Activated T-helper 1 cell treated with anti-CD3 and anti-CD28 coated beads, Interleukin-12 subunit alpha, Interleukin-12 subunit beta, Interleukin-2, Interleukin-4 antibody, amounts not matched to agents 30 ng/mL and 10 ng/mL and 1 ng/mL, durations not matched to agents 14 hours and 24 hours and 36 hours (primary cell): ENCODE data around the gene AUNIP. TPM values are rescaled to one million over a fixed set of nuclear protein-coding genes. Genes with fewer than 3 reads are reported as not detected.
"Not testable (repeated sequence)": the region's sequence is repeated elsewhere in the genome, so short reads cannot be mapped to it uniquely, and the experiment has no call there.

Experiments
- DNase-seq: peaks from one replicate; pipeline ENCODE4 v3.0.0; 2021; ENCODE audit warnings: low spot score
- H3K27ac Mint-ChIP-seq: one replicate; pipeline ENCODE4 v1.8.0; 2021; ENCODE audit warnings: mild to moderate bottlenecking, mixed read lengths
- H3K27me3 Mint-ChIP-seq: one replicate; pipeline ENCODE4 v1.8.0; 2022; ENCODE audit warnings: mild to moderate bottlenecking, moderate library complexity, mixed read lengths; ENCODE audit not compliant: insufficient read depth
- H3K36me3 Mint-ChIP-seq: one replicate; pipeline ENCODE4 v1.8.0; 2021; ENCODE audit warnings: low read depth, mixed read lengths
- H3K4me1 Mint-ChIP-seq: one replicate; pipeline ENCODE4 v1.8.0; 2021; ENCODE audit warnings: low read depth, mixed read lengths
- H3K4me3 Mint-ChIP-seq: one replicate; pipeline ENCODE4 v1.8.0; 2021; ENCODE audit warnings: mild to moderate bottlenecking, moderate library complexity, mixed read lengths
- H3K9me3 Mint-ChIP-seq: one replicate; pipeline ENCODE4 v1.8.0; 2021; ENCODE audit warnings: mixed read lengths
- intact Hi-C: fragments of 100-400 bp; cut with micrococcal nuclease; formaldehyde crosslinking; loops from one replicate; pipeline ENCODE4 v1.15.1; 2024
- total RNA-seq: library from RNA; stranded (reverse); gene quantifications from 2 replicates; pipeline ENCODE4 v1.2.3, GENCODE V29; 2022

The AUNIP gene
- total RNA-seq, 1 donor from 2014 or later, result 10.2 TPM

DNA sequence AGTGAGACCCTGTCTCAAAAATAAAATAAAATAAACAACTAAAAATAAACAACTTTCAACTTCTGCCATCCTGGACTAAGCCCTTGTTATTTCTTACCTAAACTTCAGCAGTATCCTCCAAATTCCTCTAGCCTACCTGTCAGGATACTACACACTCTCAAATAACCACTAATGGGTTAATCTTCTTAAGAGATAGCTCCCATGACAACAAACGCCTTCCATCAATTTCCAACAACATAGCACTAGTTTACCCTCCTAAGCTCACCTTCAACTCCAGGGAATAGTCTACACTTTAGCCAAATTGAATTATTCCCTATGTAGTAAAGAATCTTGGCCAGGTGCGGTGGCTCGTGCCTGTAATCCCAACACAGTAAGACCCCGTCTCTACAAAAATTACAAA is 11.3 kb downstream of the AUNIP start:
- Mint-ChIP-seq H3K27me3 (no peaks in the 10 kb centered on the region), H3K9me3 (no peaks in the 10 kb centered on the region), H3K4me1 (no peaks in the 10 kb centered on the region), H3K4me3 (no peak overlapping the region), H3K36me3 (no peaks in the 10 kb centered on the region), H3K27ac (no peak overlapping the region)
- no peak for DNase-seq
- intact Hi-C loops, result no loop called here

DNA sequence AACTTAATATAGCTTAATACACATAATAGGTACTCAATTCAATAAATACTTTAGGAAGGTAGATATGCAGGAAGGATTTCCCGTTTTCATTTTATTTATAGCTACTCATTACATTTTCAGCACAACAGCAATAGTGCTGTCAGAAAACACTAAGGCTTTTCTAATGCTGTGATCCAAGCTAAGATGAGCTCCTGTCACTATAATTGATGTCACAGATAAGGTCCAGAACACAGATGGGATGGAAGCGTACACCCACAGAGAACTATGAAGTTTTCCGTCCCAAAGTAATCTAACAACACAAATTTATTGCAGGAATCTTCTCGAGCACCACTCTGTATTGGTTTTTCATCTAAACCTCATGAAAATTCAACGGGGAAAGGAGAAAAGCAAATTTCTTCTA is 13.6 kb downstream of the AUNIP start:
- Mint-ChIP-seq H3K27me3 (no peaks in the 10 kb centered on the region), H3K27ac (no peak overlapping the region), H3K4me3 (no peak overlapping the region), H3K4me1 (no peaks in the 10 kb centered on the region), H3K36me3 (peaks cover under 1% of the 10 kb centered on the region), H3K9me3 (no peaks in the 10 kb centered on the region)
- no peak for DNase-seq
- intact Hi-C loops, result no loop called here

- no peaks in the 10 kb centered on the region for H3K9me3 Mint-ChIP-seq
- peaks cover 5% of the 10 kb centered on the region for H3K36me3 Mint-ChIP-seq
- intact Hi-C loops, result no loop called here
- DNase-seq, result no peak
- no peak overlapping the region for H3K4me3 Mint-ChIP-seq
- H3K27ac Mint-ChIP-seq, result no peak overlapping the region
- H3K4me1 Mint-ChIP-seq, result no peaks in the 10 kb centered on the region
- H3K27me3 Mint-ChIP-seq, result no peaks in the 10 kb centered on the region
These were observed 14.5 kb downstream of the AUNIP start for GRCh38 chr1:25844536-25845337.

GRCh38 chr1:25843483-25843882 is 15.8 kb downstream of the AUNIP start:
- intact Hi-C loops, result no loop called here
- H3K27ac Mint-ChIP-seq, result no peak overlapping the region
- H3K9me3 Mint-ChIP-seq, result no peaks in the 10 kb centered on the region
- H3K4me1 Mint-ChIP-seq, result no peaks in the 10 kb centered on the region
- DNase-seq, result no peak
- H3K27me3 Mint-ChIP-seq, result no peaks in the 10 kb centered on the region
- no peak overlapping the region for H3K4me3 Mint-ChIP-seq
- H3K36me3 Mint-ChIP-seq, result peaks cover 5% of the 10 kb centered on the region

- DNase-seq, H3K27ac Mint-ChIP-seq, H3K4me3 Mint-ChIP-seq, H3K9me3 Mint-ChIP-seq, H3K4me1 Mint-ChIP-seq, H3K27me3 Mint-ChIP-seq, intact Hi-C loops: not testable (repeated sequence)
- peaks cover 12% of the 10 kb centered on the region for H3K36me3 Mint-ChIP-seq
These were observed 19.4 kb downstream of the AUNIP start for GRCh38 chr1:25839808-25840207.

GRCh38 chr1:25837262-25837875 is 21.9 kb downstream of the AUNIP start:
- Mint-ChIP-seq H3K4me1 (no peaks in the 10 kb centered on the region), H3K9me3 (no peaks in the 10 kb centered on the region), H3K36me3 (peaks cover 19% of the 10 kb centered on the region), H3K4me3 (no peak overlapping the region), H3K27me3 (no peaks in the 10 kb centered on the region), H3K27ac (no peak overlapping the region)
- intact Hi-C loops, result no loop called here
- DNase-seq, result no peak

DNA sequence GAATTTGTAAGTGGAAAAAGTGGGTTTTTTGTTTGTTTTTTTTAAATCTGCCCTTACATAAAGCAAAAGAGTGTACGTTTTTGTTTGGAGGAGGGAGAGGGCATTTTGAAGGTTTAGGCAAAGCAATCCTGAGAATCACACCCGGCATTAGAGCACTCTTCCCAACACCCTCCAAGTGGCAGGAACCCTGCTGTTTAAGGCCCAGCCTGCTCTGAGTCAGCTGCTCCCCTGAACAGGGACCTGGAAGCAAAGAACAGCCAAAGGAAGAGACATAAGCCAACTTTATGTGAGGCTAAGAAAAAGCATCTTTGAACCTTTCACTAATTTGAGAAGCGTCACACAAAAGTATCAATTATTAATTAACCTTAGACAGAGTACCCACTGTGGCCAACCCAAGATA is 22.6 kb downstream of the AUNIP start:
- Mint-ChIP-seq H3K27ac (no peak overlapping the region), H3K4me3 (no peak overlapping the region), H3K27me3 (no peaks in the 10 kb centered on the region), H3K36me3 (peaks cover 23% of the 10 kb centered on the region), H3K4me1 (no peaks in the 10 kb centered on the region), H3K9me3 (no peaks in the 10 kb centered on the region)
- no peak for DNase-seq
- intact Hi-C loops, result no loop called here

DNA sequence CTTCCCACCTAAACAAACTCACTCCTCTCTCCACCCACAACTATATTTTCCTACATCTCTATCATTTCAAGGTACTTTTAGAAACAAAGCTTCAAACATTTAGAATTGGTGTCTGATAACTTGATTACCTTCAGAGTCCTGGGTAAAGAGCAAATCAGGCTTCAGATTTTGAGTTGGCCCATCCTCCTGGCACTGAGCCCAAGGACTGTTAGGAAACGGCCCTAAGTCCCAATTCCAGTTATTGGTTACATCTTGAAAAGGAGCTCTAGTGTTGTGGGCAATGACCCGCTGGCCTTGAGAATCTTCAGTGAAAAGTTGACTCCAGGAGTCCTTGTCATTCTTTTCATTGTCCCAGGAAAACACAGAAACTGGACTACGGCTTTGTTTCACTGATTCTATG is 24.4 kb downstream of the AUNIP start:
- Mint-ChIP-seq H3K4me1 (no peaks in the 10 kb centered on the region), H3K9me3 (no peaks in the 10 kb centered on the region), H3K4me3 (no peak overlapping the region), H3K27ac (no peak overlapping the region), H3K27me3 (no peaks in the 10 kb centered on the region), H3K36me3 (peaks cover 30% of the 10 kb centered on the region)
- no peak for DNase-seq
- intact Hi-C loops, result no loop called here

- Mint-ChIP-seq H3K27ac (no peak overlapping the region), H3K4me1 (no peaks in the 10 kb centered on the region), H3K27me3 (no peaks in the 10 kb centered on the region), H3K9me3 (no peaks in the 10 kb centered on the region), H3K4me3 (no peak overlapping the region), H3K36me3 (peaks cover 40% of the 10 kb centered on the region)
- intact Hi-C loops, result no loop called here
- DNase-seq, result no peak
These were observed 26.1 kb downstream of the AUNIP start for GRCh38 chr1:25833158-25833557.

- H3K36me3 Mint-ChIP-seq, result peaks cover 44% of the 10 kb centered on the region
- H3K27me3 Mint-ChIP-seq, result no peaks in the 10 kb centered on the region
- H3K9me3 Mint-ChIP-seq, result no peaks in the 10 kb centered on the region
- H3K4me3 Mint-ChIP-seq, result no peak overlapping the region
- intact Hi-C loops, result no loop called here
- H3K4me1 Mint-ChIP-seq, result no peaks in the 10 kb centered on the region
- DNase-seq, result no peak
- no peak overlapping the region for H3K27ac Mint-ChIP-seq
These were observed 26.8 kb downstream of the AUNIP start for GRCh38 chr1:25832336-25833037.

GRCh38 chr1:25831569-25832196 is 27.6 kb downstream of the AUNIP start:
- Mint-ChIP-seq H3K27ac (no peak overlapping the region), H3K9me3 (no peaks in the 10 kb centered on the region), H3K36me3 (peaks cover 45% of the 10 kb centered on the region), H3K4me1 (no peaks in the 10 kb centered on the region), H3K4me3 (no peak overlapping the region), H3K27me3 (no peaks in the 10 kb centered on the region)
- intact Hi-C loops, result no loop called here
- DNase-seq, result no peak

DNA sequence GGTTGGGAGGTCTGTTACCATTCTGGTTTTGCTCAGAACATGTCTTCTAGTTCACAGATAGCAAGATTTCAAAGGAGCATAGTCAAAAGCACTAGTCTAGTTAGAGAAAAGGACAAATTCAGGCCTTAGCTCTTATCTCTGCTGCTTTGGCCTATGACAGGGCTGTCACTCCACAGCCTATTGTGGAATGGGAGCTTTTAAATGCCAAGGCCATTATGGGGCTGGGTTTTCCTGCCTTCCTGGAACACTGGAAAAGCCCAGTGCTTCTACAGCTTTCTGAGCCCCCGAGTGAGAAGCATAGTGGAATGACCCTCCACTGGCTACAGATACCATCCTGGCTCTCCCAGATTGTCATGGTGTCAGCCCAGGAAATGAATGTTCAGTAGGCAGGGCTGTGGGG is 30.2 kb downstream of the AUNIP start:
- Mint-ChIP-seq H3K4me1 (no peaks in the 10 kb centered on the region), H3K36me3 (peaks cover 45% of the 10 kb centered on the region), H3K27me3 (no peaks in the 10 kb centered on the region), H3K27ac (no peak overlapping the region), H3K4me3 (no peak overlapping the region), H3K9me3 (no peaks in the 10 kb centered on the region)
- DNase-seq, result no peak
- intact Hi-C loops, result no loop called here

DNA sequence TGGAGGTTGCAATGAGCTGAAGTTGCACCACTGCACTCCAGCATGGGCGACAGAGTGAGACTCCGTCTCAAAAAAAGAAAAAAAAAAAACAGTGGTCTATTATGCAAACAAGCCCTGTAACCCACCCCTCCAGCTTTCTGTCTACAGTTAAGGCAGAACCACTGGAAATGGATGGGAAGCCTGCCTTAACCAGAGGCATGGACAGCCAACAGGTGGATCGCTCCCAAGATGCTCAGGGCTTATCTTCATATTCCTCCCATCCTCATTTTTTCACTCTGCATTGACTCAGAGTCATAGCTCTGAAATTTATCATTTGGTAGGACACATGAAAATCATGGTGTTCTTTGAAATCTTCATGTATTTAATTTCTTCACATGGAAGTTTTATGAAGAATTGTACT is 30.8 kb downstream of the AUNIP start:
- H3K4me3 Mint-ChIP-seq, result no peak overlapping the region
- no peaks in the 10 kb centered on the region for H3K27me3 Mint-ChIP-seq
- peaks cover 41% of the 10 kb centered on the region for H3K36me3 Mint-ChIP-seq

More for the DNA sequence above, 30.8 kb downstream of the AUNIP start:
- Mint-ChIP-seq H3K27ac (no peak overlapping the region), H3K4me1 (no peaks in the 10 kb centered on the region), H3K9me3 (no peaks in the 10 kb centered on the region)
- no peak for DNase-seq
- intact Hi-C loops, result no loop called here
